Esophagus (tissue), 2 donors: Measurements from ENCODE around the gene CLHC1. TPM values are rescaled to one million over a fixed set of nuclear protein-coding genes. Genes with fewer than 3 reads are reported as not detected.
"Not testable (repeated sequence)": the region's sequence is repeated elsewhere in the genome, so short reads cannot be mapped to it uniquely, and the experiment has no call there.

Experiments
- H3K27ac ChIP-seq, 2 donors: one replicate each; pipeline ENCODE4 v1.5.1; 2013; ENCODE audit warnings: low read depth in 2 of 2, mild to moderate bottlenecking in 2 of 2, inconsistent platforms in 1 of 2, low read length in 1 of 2, moderate library complexity in 1 of 2
- H3K27me3 ChIP-seq, 2 donors: one replicate each; pipeline ENCODE4 v1.6.1; 2013; ENCODE audit warnings: low read length in 2 of 2, control low read depth in 1 of 2, mild to moderate bottlenecking in 1 of 2; ENCODE audit not compliant: insufficient read depth in 2 of 2, control insufficient read depth in 1 of 2
- H3K36me3 ChIP-seq, 2 donors: one replicate each; pipeline ENCODE4 v1.6.1; 2013; ENCODE audit warnings: low read length in 1 of 2; ENCODE audit not compliant: control insufficient read depth in 2 of 2, insufficient read depth in 2 of 2
- H3K4me1 ChIP-seq, 2 donors: one replicate each; pipeline ENCODE4 v1.6.1; 2013; ENCODE audit warnings: low read length in 1 of 2; ENCODE audit not compliant: control insufficient read depth in 2 of 2, insufficient read depth in 2 of 2
- H3K4me3 ChIP-seq, 2 donors: one replicate each; pipeline ENCODE4 v1.5.1; 2013; ENCODE audit warnings: low read length in 2 of 2, mild to moderate bottlenecking in 2 of 2, low read depth in 1 of 2, moderate library complexity in 1 of 2
- H3K9me3 ChIP-seq, 2 donors: one replicate each; pipeline ENCODE4 v1.6.1; 2013; ENCODE audit warnings: mild to moderate bottlenecking in 2 of 2, low read depth in 1 of 2, low read length in 1 of 2, moderate library complexity in 1 of 2; ENCODE audit not compliant: control insufficient read depth in 2 of 2, insufficient read depth in 1 of 2
- WGBS, 2 donors: extraction: QIAGEN DNeasy Blood & Tissue Kit; methylation state at CpG; one replicate each; pipeline ENCODE4 v1.1.7; 2013; 5-methylcytosine and 5-hydroxymethylcytosine counted together
- polyA plus RNA-seq, 2 donors: library from polyadenylated mRNA; stranded (reverse); fragments of 200-250 nt; gene quantifications; one replicate each; pipeline ENCODE4 v1.2.3, GENCODE V29; 2013
- donor health status: healthy with polysubstance abuse.
- donor health status: Bipolar disorder and iron deficiency.

Gene CLHC1
- polyA plus RNA-seq, 2 donors: 3.9 to 10.9 TPM

GRCh38 chr2:55126643-55127042 lies 105.5 kb downstream of the CLHC1 start:
- not testable (repeated sequence) for H3K9me3 ChIP-seq, H3K27ac ChIP-seq, H3K4me3 ChIP-seq, H3K27me3 ChIP-seq, H3K36me3 ChIP-seq, H3K4me1 ChIP-seq
- WGBS, 2 donors: 92 to 96% methylated on average over 4 of the region's 4 CpGs

Other genes starting within 250 kb of the CLHC1 start
- 100 to 1,000 TPM; 116 to 121 TPM for gene RTN4, start 181.8 kb downstream of the CLHC1 start, polyA plus RNA-seq
- gene RPS27A, start 395 bp upstream of the CLHC1 start, polyA plus RNA-seq: 1,000 to 10,000 TPM; 1,141 to 2,006 TPM
- 10 to 100 TPM; 16.8 to 18.5 TPM for gene MTIF2, start 36.9 kb upstream of the CLHC1 start, polyA plus RNA-seq
- gene CCDC88A, start 187.6 kb upstream of the CLHC1 start, polyA plus RNA-seq: 1 to 10 TPM; 3.3 to 7.0 TPM